ENCODE results near the gene GABBR2.
A peak's percentile ranks its signal among the peaks of the same experiment; 100 is the strongest.

Gene GABBR2

GRCh38 chr9:98351370-98351769, 357.4 kb downstream of the GABBR2 start:
- no peak overlapping the region for H2BK12ac ChIP-seq (ENCODE audit: low read length)
- H2AFZ ChIP-seq (ENCODE audit: insufficient read depth, low read length, poor library complexity): no peak overlapping the region
- H4K8ac ChIP-seq (ENCODE audit: low read depth, low read length): no peak overlapping the region
- no peaks in the 10 kb centered on the region for H3K36me3 ChIP-seq (ENCODE audit: control insufficient read depth in 1 of 2, insufficient read depth in 2 of 2, low read length in 2 of 2)
- H2BK5ac ChIP-seq (ENCODE audit: low read depth, low read length, poor library complexity): no peak overlapping the region
- no peaks in the 10 kb centered on the region for H3K79me2 ChIP-seq (ENCODE audit: control insufficient read depth, insufficient read depth, low read length, poor library complexity)
- H3K9ac ChIP-seq (ENCODE audit: low read length): no peak overlapping the region
- H3K14ac ChIP-seq (ENCODE audit: low read length): no peak overlapping the region
- H3K4ac ChIP-seq (ENCODE audit: low read depth, low read length): no peak overlapping the region
- no CpG with 5 or more reads among the region's 1 CpG for WGBS (ENCODE audit: extremely low coverage, insufficient coverage, insufficient read length)
- H2AK5ac ChIP-seq (ENCODE audit: low read length): no peak overlapping the region
- no peak overlapping the region for H3K23ac ChIP-seq (ENCODE audit: low read length)
- no peaks in the 10 kb centered on the region for H3K27me3 ChIP-seq (ENCODE audit: insufficient read depth, low read length)
- H3K4me3 ChIP-seq (ENCODE audit: low read depth, low read length): no peak overlapping the region
- no peaks in the 10 kb centered on the region for H3K4me1 ChIP-seq (ENCODE audit: control insufficient read depth in 1 of 2, insufficient read depth in 2 of 2, low read length in 2 of 2)
- H4K91ac ChIP-seq (ENCODE audit: low read depth, low read length): no peak overlapping the region
- no peak overlapping the region for H3K27ac ChIP-seq (ENCODE audit: low read depth, low read length)
- H3K79me1 ChIP-seq (ENCODE audit: low read length): no peaks in the 10 kb centered on the region
- no peak overlapping the region for H2BK120ac ChIP-seq (ENCODE audit: insufficient read depth, low read length, poor library complexity)
- peaks cover 5% of the 10 kb centered on the region for H3K9me3 ChIP-seq (ENCODE audit: insufficient read depth, low read depth, low read length)
- H4K12ac ChIP-seq (ENCODE audit: low read depth, low read length): no peak overlapping the region
- no peak overlapping the region for H3K4me2 ChIP-seq (ENCODE audit: low read length)
- DNase-seq: no peak
- H3K18ac ChIP-seq (ENCODE audit: low read length): no peak overlapping the region

GRCh38 chr9:98347642-98348041, 361.1 kb downstream of the GABBR2 start:
- no peaks in the 10 kb centered on the region for H3K79me1 ChIP-seq (ENCODE audit: low read length)
- no peak overlapping the region for H3K4me3 ChIP-seq (ENCODE audit: low read depth, low read length)
- no peak overlapping the region for H4K12ac ChIP-seq (ENCODE audit: low read depth, low read length)
- H3K4me1 ChIP-seq (ENCODE audit: control insufficient read depth in 1 of 2, insufficient read depth in 2 of 2, low read length in 2 of 2): no peaks in the 10 kb centered on the region
- H4K8ac ChIP-seq (ENCODE audit: low read depth, low read length): no peak overlapping the region
- no peak overlapping the region for H2BK12ac ChIP-seq (ENCODE audit: low read length)
- no peaks in the 10 kb centered on the region for H3K36me3 ChIP-seq (ENCODE audit: control insufficient read depth in 1 of 2, insufficient read depth in 2 of 2, low read length in 2 of 2)
- no peak overlapping the region for H3K23ac ChIP-seq (ENCODE audit: low read length)
- H3K9ac ChIP-seq (ENCODE audit: low read length): no peak overlapping the region
- WGBS (ENCODE audit: extremely low coverage, insufficient coverage, insufficient read length): no CpG with 5 or more reads among the region's 3 CpGs
- H3K27ac ChIP-seq (ENCODE audit: low read depth, low read length): no peak overlapping the region
- no peak overlapping the region for H4K91ac ChIP-seq (ENCODE audit: low read depth, low read length)
- H3K9me3 ChIP-seq (ENCODE audit: insufficient read depth, low read depth, low read length): peaks cover 8% of the 10 kb centered on the region
- H3K79me2 ChIP-seq (ENCODE audit: control insufficient read depth, insufficient read depth, low read length, poor library complexity): no peaks in the 10 kb centered on the region
- no peak overlapping the region for H2BK5ac ChIP-seq (ENCODE audit: low read depth, low read length, poor library complexity)
- no peak overlapping the region for H2AK5ac ChIP-seq (ENCODE audit: low read length)
- no peaks in the 10 kb centered on the region for H3K27me3 ChIP-seq (ENCODE audit: insufficient read depth, low read length)
- H2BK120ac ChIP-seq (ENCODE audit: insufficient read depth, low read length, poor library complexity): no peak overlapping the region
- H2AFZ ChIP-seq (ENCODE audit: insufficient read depth, low read length, poor library complexity): no peak overlapping the region
- no peak for DNase-seq
- H3K4ac ChIP-seq (ENCODE audit: low read depth, low read length): no peak overlapping the region
- H3K14ac ChIP-seq (ENCODE audit: low read length): no peak overlapping the region
- H3K4me2 ChIP-seq (ENCODE audit: low read length): no peak overlapping the region
- no peak overlapping the region for H3K18ac ChIP-seq (ENCODE audit: low read length)

GRCh38 chr9:98345011-98345410, 363.7 kb downstream of the GABBR2 start:
- no peak overlapping the region for H2BK12ac ChIP-seq (ENCODE audit: low read length)

GRCh38 chr9:98344581-98344980, 364.2 kb downstream of the GABBR2 start:
- H4K12ac ChIP-seq (ENCODE audit: low read depth, low read length): no peak overlapping the region
- no peak overlapping the region for H2AFZ ChIP-seq (ENCODE audit: insufficient read depth, low read length, poor library complexity)
- H2BK12ac ChIP-seq (ENCODE audit: low read length): no peak overlapping the region
- no peak overlapping the region for H4K91ac ChIP-seq (ENCODE audit: low read depth, low read length)
- H3K4ac ChIP-seq (ENCODE audit: low read depth, low read length): no peak overlapping the region
- peaks cover 6% of the 10 kb centered on the region for H3K9me3 ChIP-seq (ENCODE audit: insufficient read depth, low read depth, low read length)
- no peak for DNase-seq
- no peak overlapping the region for H4K8ac ChIP-seq (ENCODE audit: low read depth, low read length)
- H3K36me3 ChIP-seq (ENCODE audit: control insufficient read depth in 1 of 2, insufficient read depth in 2 of 2, low read length in 2 of 2): no peaks in the 10 kb centered on the region
- no peak overlapping the region for H3K14ac ChIP-seq (ENCODE audit: low read length)
- no peak overlapping the region for H2BK120ac ChIP-seq (ENCODE audit: insufficient read depth, low read length, poor library complexity)
- H3K4me3 ChIP-seq (ENCODE audit: low read depth, low read length): no peak overlapping the region
- H3K27ac ChIP-seq (ENCODE audit: low read depth, low read length): no peak overlapping the region
- H3K79me1 ChIP-seq (ENCODE audit: low read length): no peaks in the 10 kb centered on the region
- peak overlapping the region; percentile 66 for H3K9ac ChIP-seq (ENCODE audit: low read length)
- H3K18ac ChIP-seq (ENCODE audit: low read length): no peak overlapping the region
- WGBS (ENCODE audit: extremely low coverage, insufficient coverage, insufficient read length): no CpG with 5 or more reads among the region's 4 CpGs
- no peak overlapping the region for H3K23ac ChIP-seq (ENCODE audit: low read length)
- no peaks in the 10 kb centered on the region for H3K4me1 ChIP-seq (ENCODE audit: control insufficient read depth in 1 of 2, insufficient read depth in 2 of 2, low read length in 2 of 2)
- H2BK5ac ChIP-seq (ENCODE audit: low read depth, low read length, poor library complexity): no peak overlapping the region
- no peaks in the 10 kb centered on the region for H3K79me2 ChIP-seq (ENCODE audit: control insufficient read depth, insufficient read depth, low read length, poor library complexity)
- no peak overlapping the region for H3K4me2 ChIP-seq (ENCODE audit: low read length)
- no peak overlapping the region for H2AK5ac ChIP-seq (ENCODE audit: low read length)
- no peaks in the 10 kb centered on the region for H3K27me3 ChIP-seq (ENCODE audit: insufficient read depth, low read length)

More at GRCh38 chr9:98345011-98345410, 363.7 kb downstream of the GABBR2 start:
- Histone ChIP-seq H3K27ac (ENCODE audit: low read depth, low read length) (no peak overlapping the region), H4K91ac (ENCODE audit: low read depth, low read length) (no peak overlapping the region), H2BK120ac (ENCODE audit: insufficient read depth, low read length, poor library complexity) (no peak overlapping the region), H4K8ac (ENCODE audit: low read depth, low read length) (no peak overlapping the region), H4K12ac (ENCODE audit: low read depth, low read length) (no peak overlapping the region), H3K9me3 (ENCODE audit: insufficient read depth, low read depth, low read length) (peaks cover 6% of the 10 kb centered on the region), H3K23ac (ENCODE audit: low read length) (no peak overlapping the region), H3K4me1 (ENCODE audit: control insufficient read depth in 1 of 2, insufficient read depth in 2 of 2, low read length in 2 of 2) (no peaks in the 10 kb centered on the region), H3K79me1 (ENCODE audit: low read length) (no peaks in the 10 kb centered on the region), H2BK5ac (ENCODE audit: low read depth, low read length, poor library complexity) (no peak overlapping the region), H3K27me3 (ENCODE audit: insufficient read depth, low read length) (no peaks in the 10 kb centered on the region), H3K18ac (ENCODE audit: low read length) (no peak overlapping the region), H2AFZ (ENCODE audit: insufficient read depth, low read length, poor library complexity) (no peak overlapping the region), H3K4me2 (ENCODE audit: low read length) (no peak overlapping the region), H3K14ac (ENCODE audit: low read length) (no peak overlapping the region), H3K4ac (ENCODE audit: low read depth, low read length) (no peak overlapping the region), H2AK5ac (ENCODE audit: low read length) (no peak overlapping the region), H3K9ac (ENCODE audit: low read length) (peak overlapping the region; percentile 66), H3K79me2 (ENCODE audit: control insufficient read depth, insufficient read depth, low read length, poor library complexity) (no peaks in the 10 kb centered on the region), H3K36me3 (ENCODE audit: control insufficient read depth in 1 of 2, insufficient read depth in 2 of 2, low read length in 2 of 2) (no peaks in the 10 kb centered on the region), H3K4me3 (ENCODE audit: low read depth, low read length) (no peak overlapping the region)
- no CpG with 5 or more reads among the region's 6 CpGs for WGBS (ENCODE audit: extremely low coverage, insufficient coverage, insufficient read length)
- DNase-seq: no peak

Data from trophoblast cell (in vitro differentiated cells and primary cell).